HG03457 (cell line): ENCODE results near the gene RAD51C.
"Not testable (repeated sequence)": the region's sequence is repeated elsewhere in the genome, so short reads cannot be mapped to it uniquely, and the experiment has no call there.

Experiments used
- ATAC-seq: cut with Tn5 transposase; IDR thresholded peaks from one replicate; pipeline ENCODE4 v1.9.1; 2021; ENCODE audit warnings: moderate number of reproducible peaks; ENCODE audit not compliant: unreplicated experiment

The RAD51C gene

DNA sequence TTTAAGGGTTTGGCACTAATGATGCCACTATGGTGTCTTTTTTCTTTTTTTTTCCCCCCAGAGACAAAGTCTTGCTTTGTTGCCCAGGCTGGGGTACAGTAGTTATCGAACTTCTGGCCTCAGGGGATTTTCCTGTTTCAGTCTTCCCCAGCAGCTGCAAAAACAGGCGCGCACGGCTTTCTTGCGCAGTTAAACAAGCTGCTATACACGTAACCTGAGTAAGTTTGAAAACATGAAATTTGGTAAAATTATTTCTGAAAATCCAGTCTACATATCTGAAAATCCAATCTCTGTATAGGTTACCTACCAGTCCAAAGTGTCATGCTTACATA is 12.4 kb upstream of the RAD51C start:
- ATAC-seq: no peak

- no peak for ATAC-seq
These were observed 8.4 kb upstream of the RAD51C start for GRCh38 chr17:58684003-58684402.

GRCh38 chr17:58684462-58684861 is 7.9 kb upstream of the RAD51C start:
- ATAC-seq: not testable (repeated sequence)

DNA sequence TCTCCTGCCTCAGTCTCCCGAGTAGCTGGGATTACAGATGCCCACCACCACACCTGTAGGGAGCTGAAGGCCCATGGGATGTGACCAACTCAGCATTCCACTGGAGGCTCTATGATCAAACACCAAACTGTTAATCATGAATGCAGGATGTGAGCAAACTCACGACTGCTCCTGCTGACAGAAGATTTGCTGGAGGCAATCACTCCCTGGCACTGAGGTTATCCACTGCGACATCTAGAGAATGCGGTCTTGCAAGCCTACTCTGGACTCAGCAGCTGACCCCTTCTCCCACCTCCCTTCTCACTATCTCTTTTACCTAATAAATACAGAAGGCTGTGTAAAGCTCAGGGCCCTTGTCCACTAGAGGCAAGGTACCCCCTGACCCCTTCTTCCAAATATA is 5.4 kb upstream of the RAD51C start:
- ATAC-seq: no peak

DNA sequence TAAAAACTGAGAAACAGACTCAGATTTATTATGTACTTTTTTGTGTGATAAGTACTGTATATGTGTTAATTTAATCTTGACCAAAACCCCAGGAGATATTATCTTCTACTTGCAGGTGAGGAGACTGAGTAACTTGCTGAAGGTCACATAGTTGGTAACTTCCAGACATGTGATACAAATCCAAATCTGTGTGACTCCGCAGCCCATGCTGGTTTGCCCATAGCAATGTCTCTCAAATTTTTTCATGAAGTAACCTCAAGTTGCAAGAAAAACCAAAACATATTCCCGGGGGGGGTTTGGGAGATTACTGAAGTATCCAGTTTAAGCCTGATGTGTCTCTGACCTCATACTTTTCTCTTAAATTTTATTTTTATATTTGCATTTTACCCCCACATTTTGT is 3.9 kb upstream of the RAD51C start:
- ATAC-seq: no peak

- ATAC-seq: not testable (repeated sequence)
These were observed 2.4 kb upstream of the RAD51C start for GRCh38 chr17:58690033-58690432.

DNA sequence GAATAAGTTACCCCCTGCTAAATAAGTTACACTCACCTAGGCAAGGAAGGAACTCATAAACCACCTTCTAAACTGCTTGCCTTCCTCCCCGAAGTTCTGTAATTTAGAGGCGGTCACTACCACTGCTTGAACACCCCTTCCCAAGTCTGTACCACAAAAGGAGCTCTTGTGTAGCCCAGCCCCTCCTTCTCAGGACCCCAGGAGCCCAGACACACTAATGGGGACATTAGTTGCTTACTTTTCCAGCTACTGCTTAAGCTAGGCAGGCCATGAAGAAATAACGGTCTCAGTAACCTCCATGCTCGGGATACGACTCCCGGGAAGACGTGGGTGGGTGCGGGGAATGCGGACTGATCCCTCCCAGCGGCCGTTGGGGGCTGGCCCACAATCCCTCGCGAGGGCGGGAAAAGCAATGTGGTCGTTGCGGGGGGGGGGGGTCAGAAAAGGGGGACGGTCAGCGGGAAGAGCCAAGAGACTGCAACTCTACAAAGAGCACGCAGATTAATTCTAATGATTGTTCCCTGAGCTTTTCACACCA is 632 bp upstream of the RAD51C start, which contains the start of gene TEX14:
Gene TEX14 (minus strand): TSS at position 345 of the 538 bp plus-strand sequence. CDS start 40,044 bp downstream, outside the sequence.
- no peak for ATAC-seq

- no peak for ATAC-seq
These were observed 806 bp downstream of the RAD51C start for GRCh38 chr17:58693208-58693607.

- no peak for ATAC-seq
These were observed 1.3 kb downstream of the RAD51C start for GRCh38 chr17:58693751-58694150.

DNA sequence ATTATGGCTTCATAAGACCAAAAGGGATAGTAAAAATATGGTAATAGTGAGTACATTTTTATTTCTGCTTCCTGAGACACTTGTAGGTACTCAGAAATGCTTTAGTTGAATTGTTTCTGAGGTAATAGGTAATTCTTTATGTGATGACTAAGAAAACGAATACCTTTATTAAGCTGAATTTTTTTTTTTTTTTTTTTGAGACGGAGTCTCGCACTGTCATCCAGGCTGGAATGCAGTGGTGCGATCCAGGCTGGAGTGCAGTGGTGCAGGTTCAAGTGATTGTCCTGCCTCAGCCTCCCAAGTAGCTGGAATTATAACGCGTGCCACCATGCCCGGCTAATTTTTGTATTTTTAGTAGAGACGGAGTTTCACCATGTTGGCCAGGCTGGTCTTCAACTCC is 1.9 kb downstream of the RAD51C start:
- no peak for ATAC-seq

DNA sequence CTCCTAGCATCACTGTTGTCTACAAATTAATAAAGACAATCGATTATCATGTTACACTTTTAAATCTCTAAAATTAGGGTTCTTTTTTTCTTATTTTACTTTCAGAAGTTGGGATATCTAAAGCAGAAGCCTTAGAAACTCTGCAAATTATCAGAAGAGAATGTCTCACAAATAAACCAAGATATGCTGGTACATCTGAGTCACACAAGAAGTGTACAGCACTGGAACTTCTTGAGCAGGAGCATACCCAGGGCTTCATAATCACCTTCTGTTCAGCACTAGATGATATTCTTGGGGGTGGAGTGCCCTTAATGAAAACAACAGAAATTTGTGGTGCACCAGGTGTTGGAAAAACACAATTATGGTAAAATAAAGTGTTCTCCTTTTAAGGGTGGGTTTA is 2.4 kb downstream of the RAD51C start:
- no peak for ATAC-seq

DNA sequence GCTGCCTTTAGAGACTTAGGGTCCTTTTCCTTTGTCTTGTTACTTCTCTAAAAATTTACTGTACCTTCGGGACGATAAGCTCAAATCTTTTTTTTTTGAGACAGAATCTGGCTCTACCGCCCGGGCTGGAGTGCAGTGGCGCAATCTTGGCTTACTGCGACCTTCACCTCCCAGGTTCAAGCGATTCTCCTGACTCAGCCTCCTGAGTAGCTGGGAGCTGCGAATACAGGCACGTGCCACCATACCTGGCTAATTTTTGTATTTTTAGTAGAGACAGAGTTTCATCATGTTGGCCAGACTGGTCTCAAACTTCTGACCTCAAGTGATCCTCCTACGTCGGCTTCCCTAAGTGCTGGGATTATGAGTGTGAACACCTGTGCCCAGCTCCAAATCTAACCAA is 7.4 kb downstream of the RAD51C start:
- ATAC-seq: no peak

DNA sequence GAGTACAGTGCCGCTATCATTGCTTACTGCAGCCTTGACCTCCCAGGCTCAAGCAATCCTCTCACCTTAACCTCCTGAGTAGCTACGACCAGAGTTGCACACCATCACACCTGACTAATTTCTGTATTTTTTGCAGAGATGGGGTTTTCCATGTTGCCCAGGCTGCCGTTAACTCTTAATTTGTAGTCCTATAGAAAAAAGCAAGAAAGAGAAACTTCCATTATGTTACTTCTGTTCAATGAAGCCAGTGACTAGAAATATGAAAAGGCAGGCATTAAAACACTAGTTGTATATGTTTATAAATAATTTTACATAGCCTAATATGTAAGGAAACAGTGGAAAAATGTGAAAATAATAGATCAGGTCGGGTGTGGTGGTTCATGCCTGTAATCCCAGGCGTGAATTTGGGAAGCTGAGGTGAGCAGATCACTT is 9.7 kb downstream of the RAD51C start:
- no peak for ATAC-seq

- no peak for ATAC-seq
These were observed 10.3 kb downstream of the RAD51C start for GRCh38 chr17:58702708-58703107.

- ATAC-seq: no peak
These were observed 10.9 kb downstream of the RAD51C start for GRCh38 chr17:58703137-58703915.

DNA sequence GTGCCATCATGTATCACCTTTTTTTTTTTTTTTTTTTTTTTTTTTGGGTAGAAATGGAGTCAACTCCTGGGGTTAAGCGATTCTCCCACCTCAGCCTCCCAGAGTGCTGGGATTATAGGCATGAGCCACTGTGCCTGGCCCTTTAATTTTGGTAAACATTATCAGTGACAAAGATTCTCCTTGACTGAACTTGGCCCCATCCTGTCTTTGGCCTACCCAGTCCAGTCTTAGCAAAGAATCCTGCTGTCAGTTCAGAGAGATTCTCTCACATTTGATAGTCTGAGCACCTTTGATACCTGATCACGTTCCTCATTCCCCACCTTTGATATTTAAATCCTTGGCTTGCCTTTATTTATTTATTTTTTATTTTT is 11.5 kb downstream of the RAD51C start:
- no peak for ATAC-seq

DNA sequence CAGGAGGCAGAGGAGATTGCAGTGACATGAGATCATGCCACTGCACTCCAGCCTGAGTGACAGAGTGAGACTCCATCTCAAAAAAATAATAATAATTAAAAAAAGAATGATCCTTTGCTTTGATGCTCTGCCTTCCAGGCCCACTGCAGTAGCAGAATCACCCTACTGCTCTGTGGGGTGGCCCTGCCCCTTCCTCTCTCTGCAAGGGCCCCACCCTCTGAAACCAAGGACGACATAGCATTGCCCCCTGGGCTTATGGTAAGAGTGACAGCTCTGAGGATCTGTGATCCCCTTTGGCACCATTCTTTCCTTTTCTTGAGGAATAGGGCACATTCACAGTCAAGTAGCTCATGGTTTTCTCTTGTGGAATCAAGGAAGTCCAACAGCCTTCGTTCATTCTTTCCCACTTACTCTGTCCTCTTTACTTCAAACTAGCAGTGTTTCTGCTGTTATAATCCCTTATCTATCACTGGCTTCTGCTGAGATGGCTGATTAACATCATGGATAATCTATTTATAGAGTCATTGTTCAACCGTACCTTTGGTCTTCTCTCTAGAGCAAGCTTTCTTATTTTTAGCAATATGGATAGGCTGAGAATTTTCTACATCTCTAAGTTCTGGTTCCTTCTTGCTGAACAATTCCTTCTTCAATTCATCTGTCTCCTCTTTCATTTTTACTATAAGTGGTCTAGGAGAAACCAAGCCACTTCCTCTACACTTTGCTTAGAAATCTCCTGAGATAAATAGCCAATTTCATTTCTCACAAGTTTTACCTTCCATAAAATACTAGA is 14.1 kb downstream of the RAD51C start:
- no peak for ATAC-seq

DNA sequence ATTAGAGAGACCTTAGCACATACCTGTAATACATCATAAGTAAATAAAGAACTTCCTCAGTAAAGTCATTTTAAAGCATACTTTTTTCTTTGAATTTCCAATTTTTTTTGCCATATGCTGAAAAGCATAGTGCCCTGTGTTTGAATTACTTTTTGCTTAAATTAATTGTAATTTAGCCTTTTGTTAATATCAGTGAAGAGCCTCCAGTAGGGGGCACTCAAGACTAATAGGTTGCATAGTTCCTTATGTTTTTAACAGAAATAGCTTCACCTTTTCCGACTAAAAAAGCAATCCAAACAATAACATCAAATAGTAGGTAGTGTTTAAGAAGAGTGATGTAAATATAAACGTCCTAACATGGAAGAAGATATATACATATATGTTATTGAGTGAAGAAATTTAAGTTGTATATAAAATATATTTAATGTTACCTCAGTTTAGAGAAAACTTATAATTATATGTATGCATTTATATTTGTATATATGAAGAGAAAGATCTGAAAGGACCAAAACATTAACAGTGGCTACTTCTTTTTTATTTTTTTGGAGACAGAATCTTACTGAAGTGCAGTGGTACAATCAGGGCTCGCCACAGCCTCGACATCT is 18.6 kb downstream of the RAD51C start:
- no peak for ATAC-seq

DNA sequence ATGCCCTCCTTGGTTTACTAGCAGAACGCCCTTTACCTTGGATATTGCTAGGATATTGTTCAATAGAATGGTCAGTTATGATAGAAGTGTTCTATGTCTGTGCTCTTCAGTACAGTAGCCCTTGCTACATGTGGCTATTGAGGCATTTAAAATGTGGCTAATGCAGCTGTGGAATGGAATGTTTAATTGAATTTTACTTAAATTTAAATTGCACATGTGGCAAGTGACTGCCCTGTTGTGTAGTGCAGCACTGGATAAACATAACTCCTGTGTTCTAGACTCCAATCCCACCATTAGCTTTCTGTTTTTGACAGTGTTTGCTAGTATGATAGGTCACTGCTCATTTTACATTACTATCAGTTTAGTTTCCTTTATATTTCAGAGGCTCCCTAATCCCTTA is 29.9 kb downstream of the RAD51C start:
- ATAC-seq: no peak

DNA sequence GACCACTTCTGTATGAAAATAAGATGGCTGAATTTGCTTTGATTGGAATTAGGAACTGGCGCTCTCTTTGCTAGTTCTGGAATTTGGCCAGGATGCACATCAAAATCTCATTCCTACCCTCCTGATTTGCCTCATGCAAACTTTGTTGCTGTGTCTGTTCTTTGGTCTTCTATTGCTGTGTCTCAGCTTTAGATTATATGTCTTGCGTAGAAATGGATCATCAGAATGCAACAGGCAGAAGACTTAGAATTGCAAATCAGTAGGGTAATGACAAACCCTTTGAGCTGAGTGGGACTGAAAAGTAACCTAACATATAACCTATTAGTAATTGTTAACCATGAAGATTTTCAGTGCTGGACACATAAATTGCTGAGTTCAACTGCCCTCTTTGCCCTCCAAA is 30.3 kb downstream of the RAD51C start:
- no peak for ATAC-seq

GRCh38 chr17:58728798-58729197 is 36.4 kb downstream of the RAD51C start:
- no peak for ATAC-seq

GRCh38 chr17:58730937-58731336 is 38.5 kb downstream of the RAD51C start:
- no peak for ATAC-seq
